SK-N-SH (cell line): ENCODE data around the gene SPANXN2.
"Not testable (repeated sequence)": the region's sequence is repeated elsewhere in the genome, so short reads cannot be mapped to it uniquely, and the experiment has no call there.

Experiments
- EP300 ChIP-seq, 2 experiments: IDR thresholded peaks; 2 replicates each; pipeline versions ENCODE4 v1.4.0 to v1.6.1; 2012; ENCODE audit warnings: borderline replicate concordance in 1 of 2, low read depth in 1 of 2, low read length in 1 of 2
- FOSL2 ChIP-seq: IDR thresholded peaks from 2 replicates; pipeline ENCODE4 v1.4.0; 2012; ENCODE audit warnings: low read depth, mild to moderate bottlenecking, moderate library complexity, borderline replicate concordance
- JUND ChIP-seq: IDR thresholded peaks from 2 replicates; pipeline ENCODE4 v1.4.0; 2012
- NRF1 ChIP-seq: IDR thresholded peaks from 2 replicates; pipeline ENCODE4 v1.6.1; 2012; ENCODE audit warnings: low read depth, mild to moderate bottlenecking, low read length
- POLR2AphosphoS5 ChIP-seq: IDR thresholded peaks from 2 replicates; pipeline ENCODE4 v1.6.1; 2012; ENCODE audit warnings: low read depth, low read length
- YY1 ChIP-seq: IDR thresholded peaks from 2 replicates; pipeline ENCODE4 v1.4.0; 2012; ENCODE audit warnings: low read depth, mild to moderate bottlenecking
- TF ChIP-seq, protein P1 (sequence below): fragments of 200-600 bp; sonication (generic); IDR thresholded peaks from 2 replicates; pipeline ENCODE4 v1.6.1; 2017; ENCODE audit warnings: antibody characterized with exemption, mild to moderate bottlenecking, moderate library complexity
- TF ChIP-seq, protein P2 (sequence below): IDR thresholded peaks from 2 replicates; pipeline ENCODE4 v1.4.0; 2012; ENCODE audit warnings: low read depth
- TF ChIP-seq, protein P3 (sequence below): fragments of 150-350 bp; IDR thresholded peaks from 2 replicates; pipeline ENCODE4 v1.6.1; 2017; ENCODE audit warnings: antibody characterized with exemption, low read length, low read depth, borderline replicate concordance
- TF ChIP-seq, protein P4 (sequence below): IDR thresholded peaks from 2 replicates; pipeline ENCODE4 v1.4.0; 2012; ENCODE audit warnings: low read depth, borderline replicate concordance
- TF ChIP-seq, protein P5 (sequence below): IDR thresholded peaks from 2 replicates; pipeline ENCODE4 v1.6.1; 2012; ENCODE audit warnings: mild to moderate bottlenecking, low read depth, low read length, moderate library complexity

DNA sequence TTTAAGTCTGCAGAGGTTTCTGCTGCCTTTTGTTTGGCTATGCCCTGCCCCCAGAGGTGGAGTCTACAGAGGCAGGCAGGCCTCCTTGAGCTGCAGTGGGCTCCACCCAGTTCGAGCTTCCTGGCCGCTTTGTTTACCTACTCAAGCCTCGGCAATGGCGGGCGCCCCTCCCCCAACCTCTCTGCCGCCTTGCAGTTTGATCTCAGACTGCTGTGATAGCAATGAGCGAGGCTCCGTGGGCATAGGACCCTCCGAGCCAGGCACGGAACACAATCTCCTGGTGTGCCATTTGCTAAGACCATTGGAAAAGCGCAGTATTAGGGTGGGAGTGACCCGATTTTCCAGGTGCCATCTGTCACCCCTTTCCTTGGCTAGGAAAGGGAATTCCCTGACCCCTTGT, 47.2 kb upstream of the SPANXN2 start:
- TF ChIP-seq YY1; FOSL2; POLR2AphosphoS5; EP300 (IDR thresholded peaks at IDR 0.05; ENCODE audit: borderline replicate concordance in 1 of 2, low read depth in 1 of 2, low read length in 1 of 2); JUND; NRF1: not testable (repeated sequence)
- TF ChIP-seq, protein P1, sequence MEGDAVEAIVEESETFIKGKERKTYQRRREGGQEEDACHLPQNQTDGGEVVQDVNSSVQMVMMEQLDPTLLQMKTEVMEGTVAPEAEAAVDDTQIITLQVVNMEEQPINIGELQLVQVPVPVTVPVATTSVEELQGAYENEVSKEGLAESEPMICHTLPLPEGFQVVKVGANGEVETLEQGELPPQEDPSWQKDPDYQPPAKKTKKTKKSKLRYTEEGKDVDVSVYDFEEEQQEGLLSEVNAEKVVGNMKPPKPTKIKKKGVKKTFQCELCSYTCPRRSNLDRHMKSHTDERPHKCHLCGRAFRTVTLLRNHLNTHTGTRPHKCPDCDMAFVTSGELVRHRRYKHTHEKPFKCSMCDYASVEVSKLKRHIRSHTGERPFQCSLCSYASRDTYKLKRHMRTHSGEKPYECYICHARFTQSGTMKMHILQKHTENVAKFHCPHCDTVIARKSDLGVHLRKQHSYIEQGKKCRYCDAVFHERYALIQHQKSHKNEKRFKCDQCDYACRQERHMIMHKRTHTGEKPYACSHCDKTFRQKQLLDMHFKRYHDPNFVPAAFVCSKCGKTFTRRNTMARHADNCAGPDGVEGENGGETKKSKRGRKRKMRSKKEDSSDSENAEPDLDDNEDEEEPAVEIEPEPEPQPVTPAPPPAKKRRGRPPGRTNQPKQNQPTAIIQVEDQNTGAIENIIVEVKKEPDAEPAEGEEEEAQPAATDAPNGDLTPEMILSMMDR, result not testable (repeated sequence)
- TF ChIP-seq, protein P2, sequence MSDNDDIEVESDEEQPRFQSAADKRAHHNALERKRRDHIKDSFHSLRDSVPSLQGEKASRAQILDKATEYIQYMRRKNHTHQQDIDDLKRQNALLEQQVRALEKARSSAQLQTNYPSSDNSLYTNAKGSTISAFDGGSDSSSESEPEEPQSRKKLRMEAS, result not testable (repeated sequence)
- TF ChIP-seq, protein P3, sequence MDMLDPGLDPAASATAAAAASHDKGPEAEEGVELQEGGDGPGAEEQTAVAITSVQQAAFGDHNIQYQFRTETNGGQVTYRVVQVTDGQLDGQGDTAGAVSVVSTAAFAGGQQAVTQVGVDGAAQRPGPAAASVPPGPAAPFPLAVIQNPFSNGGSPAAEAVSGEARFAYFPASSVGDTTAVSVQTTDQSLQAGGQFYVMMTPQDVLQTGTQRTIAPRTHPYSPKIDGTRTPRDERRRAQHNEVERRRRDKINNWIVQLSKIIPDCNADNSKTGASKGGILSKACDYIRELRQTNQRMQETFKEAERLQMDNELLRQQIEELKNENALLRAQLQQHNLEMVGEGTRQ, result not testable (repeated sequence)
- TF ChIP-seq, protein P4, sequence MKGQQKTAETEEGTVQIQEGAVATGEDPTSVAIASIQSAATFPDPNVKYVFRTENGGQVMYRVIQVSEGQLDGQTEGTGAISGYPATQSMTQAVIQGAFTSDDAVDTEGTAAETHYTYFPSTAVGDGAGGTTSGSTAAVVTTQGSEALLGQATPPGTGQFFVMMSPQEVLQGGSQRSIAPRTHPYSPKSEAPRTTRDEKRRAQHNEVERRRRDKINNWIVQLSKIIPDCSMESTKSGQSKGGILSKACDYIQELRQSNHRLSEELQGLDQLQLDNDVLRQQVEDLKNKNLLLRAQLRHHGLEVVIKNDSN, result not testable (repeated sequence)
- TF ChIP-seq, protein P5, sequence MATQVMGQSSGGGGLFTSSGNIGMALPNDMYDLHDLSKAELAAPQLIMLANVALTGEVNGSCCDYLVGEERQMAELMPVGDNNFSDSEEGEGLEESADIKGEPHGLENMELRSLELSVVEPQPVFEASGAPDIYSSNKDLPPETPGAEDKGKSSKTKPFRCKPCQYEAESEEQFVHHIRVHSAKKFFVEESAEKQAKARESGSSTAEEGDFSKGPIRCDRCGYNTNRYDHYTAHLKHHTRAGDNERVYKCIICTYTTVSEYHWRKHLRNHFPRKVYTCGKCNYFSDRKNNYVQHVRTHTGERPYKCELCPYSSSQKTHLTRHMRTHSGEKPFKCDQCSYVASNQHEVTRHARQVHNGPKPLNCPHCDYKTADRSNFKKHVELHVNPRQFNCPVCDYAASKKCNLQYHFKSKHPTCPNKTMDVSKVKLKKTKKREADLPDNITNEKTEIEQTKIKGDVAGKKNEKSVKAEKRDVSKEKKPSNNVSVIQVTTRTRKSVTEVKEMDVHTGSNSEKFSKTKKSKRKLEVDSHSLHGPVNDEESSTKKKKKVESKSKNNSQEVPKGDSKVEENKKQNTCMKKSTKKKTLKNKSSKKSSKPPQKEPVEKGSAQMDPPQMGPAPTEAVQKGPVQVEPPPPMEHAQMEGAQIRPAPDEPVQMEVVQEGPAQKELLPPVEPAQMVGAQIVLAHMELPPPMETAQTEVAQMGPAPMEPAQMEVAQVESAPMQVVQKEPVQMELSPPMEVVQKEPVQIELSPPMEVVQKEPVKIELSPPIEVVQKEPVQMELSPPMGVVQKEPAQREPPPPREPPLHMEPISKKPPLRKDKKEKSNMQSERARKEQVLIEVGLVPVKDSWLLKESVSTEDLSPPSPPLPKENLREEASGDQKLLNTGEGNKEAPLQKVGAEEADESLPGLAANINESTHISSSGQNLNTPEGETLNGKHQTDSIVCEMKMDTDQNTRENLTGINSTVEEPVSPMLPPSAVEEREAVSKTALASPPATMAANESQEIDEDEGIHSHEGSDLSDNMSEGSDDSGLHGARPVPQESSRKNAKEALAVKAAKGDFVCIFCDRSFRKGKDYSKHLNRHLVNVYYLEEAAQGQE, result not testable (repeated sequence)
